Activated T-cell treated with anti-CD3 and anti-CD28 coated beads, Interleukin-2, amount 50 U/mL, for 72 hours (primary cell): ENCODE results near the gene C5orf52. TPM values are rescaled to one million over a fixed set of nuclear protein-coding genes. Genes with fewer than 3 reads are reported as not detected.
"Not testable (repeated sequence)": the region's sequence is repeated elsewhere in the genome, so short reads cannot be mapped to it uniquely, and the experiment has no call there.

Experiments used
- ATAC-seq, 2 donors: fragments of 150-1000 bp; cut with Tn5 transposase; replicated peaks in 1 of 2; 2 replicates each; pipeline ENCODE4 v1.10.0; 2021; ENCODE audit warnings: moderate library complexity in 2 of 2, mild to moderate bottlenecking in 1 of 2
- DNase-seq, 2 donors: peaks; one replicate each; pipeline ENCODE4 v3.0.0; 2021 to 2022; ENCODE audit warnings: mixed read lengths in 1 of 2
- H3K27ac Mint-ChIP-seq: one replicate; pipeline ENCODE4 v1.8.0; 2022; ENCODE audit warnings: mild to moderate bottlenecking, moderate library complexity, mixed read lengths
- H3K27me3 Mint-ChIP-seq: one replicate; pipeline ENCODE4 v1.8.0; 2022; ENCODE audit warnings: low read depth, mixed read lengths
- H3K36me3 Mint-ChIP-seq, 2 donors: one replicate each; pipeline ENCODE4 v1.8.0; 2022; ENCODE audit warnings: mixed read lengths in 2 of 2, mild to moderate bottlenecking in 1 of 2; ENCODE audit not compliant: insufficient read depth in 2 of 2
- H3K4me1 Mint-ChIP-seq: one replicate; pipeline ENCODE4 v1.8.0; 2022; ENCODE audit warnings: low read depth, mixed read lengths
- H3K4me3 Mint-ChIP-seq, 2 donors: one replicate each; pipeline ENCODE4 v1.8.0; 2022; ENCODE audit warnings: mild to moderate bottlenecking in 2 of 2, mixed read lengths in 2 of 2, moderate library complexity in 2 of 2
- H3K9me3 Mint-ChIP-seq, 2 donors: one replicate each; pipeline ENCODE4 v1.8.0; 2022; ENCODE audit warnings: mixed read lengths in 2 of 2
- total RNA-seq, 2 donors: library from RNA; stranded (reverse); gene quantifications; one replicate each; pipeline ENCODE4 v1.2.3, GENCODE V29; 2022

C5orf52 gene
- total RNA-seq, 2 donors from 2014 or later, result not detected

GRCh38 chr5:157659868-157660660, 11.3 kb upstream of the C5orf52 start:
- Mint-ChIP-seq H3K4me3 (no peak overlapping the region), H3K4me1 (no peaks in the 10 kb centered on the region), H3K9me3 (peaks cover 10 to 12% of the 10 kb centered on the region in 2 donors), H3K27ac (no peak overlapping the region), H3K36me3 (peaks cover 17 to 20% of the 10 kb centered on the region in 2 donors), H3K27me3 (no peaks in the 10 kb centered on the region)
- ATAC-seq (no peak), DNase-seq (no peak)

GRCh38 chr5:157665467-157666070, 5.8 kb upstream of the C5orf52 start:
- no peak overlapping the region for H3K4me3 Mint-ChIP-seq
- ATAC-seq, result no peak
- no peak for DNase-seq
- peaks cover 5 to 8% of the 10 kb centered on the region in 2 donors for H3K36me3 Mint-ChIP-seq
- peak overlapping the region; percentile 30 for H3K27ac Mint-ChIP-seq
- peaks cover 2 to 6% of the 10 kb centered on the region in 2 donors for H3K9me3 Mint-ChIP-seq
- peaks cover 26% of the 10 kb centered on the region for H3K27me3 Mint-ChIP-seq
- peaks cover 16% of the 10 kb centered on the region for H3K4me1 Mint-ChIP-seq

GRCh38 chr5:157668356-157668755, 3.0 kb upstream of the C5orf52 start:
- ATAC-seq (no peak), DNase-seq (no peak)
- H3K27me3 Mint-ChIP-seq, result peaks cover 48% of the 10 kb centered on the region
- H3K4me1 Mint-ChIP-seq, result peaks cover 34% of the 10 kb centered on the region
- peaks cover 5 to 9% of the 10 kb centered on the region in 2 donors for H3K36me3 Mint-ChIP-seq
- no peak overlapping the region for H3K4me3 Mint-ChIP-seq
- no peak overlapping the region for H3K27ac Mint-ChIP-seq
- H3K9me3 Mint-ChIP-seq, result peaks cover 0 to 6% of the 10 kb centered on the region in 2 donors

- H3K4me3 Mint-ChIP-seq, result peak overlapping the region; percentile 91 to 98
- peaks cover 34% of the 10 kb centered on the region for H3K4me1 Mint-ChIP-seq
- peaks cover 4 to 5% of the 10 kb centered on the region in 2 donors for H3K36me3 Mint-ChIP-seq
Observed at GRCh38 chr5:157669701-157670097, 1.6 kb upstream of the C5orf52 start.

GRCh38 chr5:157671592-157672330, 428 bp downstream of the C5orf52 start:
- no peak for ATAC-seq
- Mint-ChIP-seq H3K27ac (peak overlapping the region; percentile 86), H3K36me3 (peaks cover 3 to 4% of the 10 kb centered on the region in 2 donors), H3K4me1 (peaks cover 34% of the 10 kb centered on the region), H3K27me3 (peaks cover 48% of the 10 kb centered on the region), H3K4me3 (peak overlapping the region; percentile 91 to 98), H3K9me3 (peaks cover 0 to 1% of the 10 kb centered on the region in 2 donors)
- DNase-seq, result no peak

More at GRCh38 chr5:157669701-157670097, 1.6 kb upstream of the C5orf52 start:
- H3K27me3 Mint-ChIP-seq, result peaks cover 48% of the 10 kb centered on the region
- ATAC-seq, result no peak
- H3K9me3 Mint-ChIP-seq, result peaks cover 0 to 2% of the 10 kb centered on the region in 2 donors
- H3K27ac Mint-ChIP-seq, result peak overlapping the region; percentile 92
- DNase-seq, result no peak

GRCh38 chr5:157672976-157673375, 1.6 kb downstream of the C5orf52 start:
- DNase-seq, result no peak
- Mint-ChIP-seq H3K27me3 (peaks cover 42% of the 10 kb centered on the region), H3K36me3 (peaks cover 3 to 4% of the 10 kb centered on the region in 2 donors), H3K9me3 (peaks cover 0 to 1% of the 10 kb centered on the region in 2 donors), H3K4me3 (no peak overlapping the region), H3K27ac (no peak overlapping the region), H3K4me1 (peaks cover 34% of the 10 kb centered on the region)
- no peak for ATAC-seq

- not testable (repeated sequence) for H3K27ac Mint-ChIP-seq, H3K4me3 Mint-ChIP-seq, DNase-seq, H3K9me3 Mint-ChIP-seq, H3K36me3 Mint-ChIP-seq, ATAC-seq
- Mint-ChIP-seq H3K4me1 (peaks cover 28% of the 10 kb centered on the region), H3K27me3 (peaks cover 33% of the 10 kb centered on the region)
Observed at GRCh38 chr5:157674351-157674750, 3.0 kb downstream of the C5orf52 start.

- DNase-seq, result no peak
- no peak for ATAC-seq
- Mint-ChIP-seq H3K9me3 (peaks cover 0 to 1% of the 10 kb centered on the region in 2 donors), H3K4me3 (no peak overlapping the region), H3K27ac (no peak overlapping the region), H3K4me1 (no peaks in the 10 kb centered on the region), H3K27me3 (no peaks in the 10 kb centered on the region), H3K36me3 (no peaks in the 10 kb centered on the region)
Observed at GRCh38 chr5:157677931-157678330, 6.6 kb downstream of the C5orf52 start.

GRCh38 chr5:157679801-157680200, 8.5 kb downstream of the C5orf52 start:
- H3K4me3 Mint-ChIP-seq, result no peak overlapping the region
- no peaks in the 10 kb centered on the region for H3K4me1 Mint-ChIP-seq
- ATAC-seq (no peak), DNase-seq (no peak)
- no peaks in the 10 kb centered on the region for H3K36me3 Mint-ChIP-seq
- peaks cover 0 to 1% of the 10 kb centered on the region in 2 donors for H3K9me3 Mint-ChIP-seq
- H3K27ac Mint-ChIP-seq, result no peak overlapping the region
- H3K27me3 Mint-ChIP-seq, result no peaks in the 10 kb centered on the region

GRCh38 chr5:157680239-157680638, 8.9 kb downstream of the C5orf52 start:
- ATAC-seq (no peak), DNase-seq (no peak)
- Mint-ChIP-seq H3K27ac (no peak overlapping the region), H3K36me3 (no peaks in the 10 kb centered on the region), H3K4me1 (no peaks in the 10 kb centered on the region), H3K27me3 (no peaks in the 10 kb centered on the region), H3K4me3 (no peak overlapping the region), H3K9me3 (peaks cover 0 to 1% of the 10 kb centered on the region in 2 donors)

- ATAC-seq (no peak), DNase-seq (no peak)
- H3K27ac Mint-ChIP-seq, result no peak overlapping the region
- H3K4me1 Mint-ChIP-seq, result no peaks in the 10 kb centered on the region
- no peaks in the 10 kb centered on the region for H3K36me3 Mint-ChIP-seq
- H3K4me3 Mint-ChIP-seq, result no peak overlapping the region
- H3K9me3 Mint-ChIP-seq, result peaks cover 0 to 1% of the 10 kb centered on the region in 2 donors
- no peaks in the 10 kb centered on the region for H3K27me3 Mint-ChIP-seq
Observed at GRCh38 chr5:157681048-157681447, 9.7 kb downstream of the C5orf52 start.

- no peaks in the 10 kb centered on the region for H3K4me1 Mint-ChIP-seq
- no peaks in the 10 kb centered on the region for H3K36me3 Mint-ChIP-seq
- no peak overlapping the region for H3K4me3 Mint-ChIP-seq
- ATAC-seq, result no peak
- no peaks in the 10 kb centered on the region for H3K9me3 Mint-ChIP-seq
- no peak overlapping the region for H3K27ac Mint-ChIP-seq
- H3K27me3 Mint-ChIP-seq, result no peaks in the 10 kb centered on the region
- DNase-seq, result no peak
Observed at GRCh38 chr5:157682257-157682656, 10.9 kb downstream of the C5orf52 start.
